ENCODE results near the gene FUNDC2. TPM values are rescaled to one million over a fixed set of nuclear protein-coding genes. Genes with fewer than 3 reads are reported as not detected.

Gene FUNDC2
- total RNA-seq, 4 donors from 2014 or later: 73.8 to 98.2 (median 95.9) TPM

DNA sequence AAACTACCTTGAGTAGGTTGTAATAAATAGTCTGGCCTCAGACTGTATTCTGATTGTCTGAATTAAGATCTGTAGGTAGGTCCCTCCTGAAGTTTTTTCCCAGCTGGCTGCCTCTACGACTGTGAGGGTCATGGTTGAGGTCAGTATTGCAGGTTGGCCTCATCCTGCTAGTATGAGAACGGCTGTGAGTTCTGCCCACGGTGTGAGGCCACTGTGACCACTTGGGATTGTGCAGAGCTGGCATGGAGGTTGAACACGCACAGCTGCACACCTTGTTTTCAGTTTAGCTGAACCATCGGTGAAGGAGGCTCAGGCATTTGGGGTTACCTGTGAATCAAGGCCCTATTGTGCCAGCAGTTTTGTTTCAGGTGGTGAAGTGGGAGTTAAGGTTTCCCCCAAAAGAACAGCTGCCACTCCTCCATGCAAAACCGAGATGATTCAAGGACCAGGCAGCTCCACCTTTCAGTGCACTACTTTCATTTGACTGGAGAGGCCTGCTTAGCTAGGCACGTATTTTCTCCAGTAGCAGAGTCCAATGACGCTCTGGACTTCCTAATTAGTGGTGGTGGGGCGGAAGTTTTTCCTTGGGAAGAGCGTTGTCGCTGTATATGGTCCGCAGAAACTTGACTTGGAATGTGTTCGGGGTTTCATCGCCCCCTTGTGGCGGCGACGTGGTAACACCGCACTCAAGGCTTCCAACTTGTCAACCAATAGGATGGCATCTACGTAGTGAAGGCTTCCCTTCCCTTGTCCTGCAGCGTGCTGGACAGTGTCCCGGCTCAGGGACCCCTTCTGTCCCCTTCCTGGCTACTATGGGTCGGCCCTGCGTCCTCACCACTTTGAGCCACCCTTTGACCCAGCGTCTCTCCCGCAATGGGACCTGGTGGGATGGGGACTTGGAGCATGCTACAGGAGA is 30.5 kb downstream of the FUNDC2 start:
- no peak for TF ChIP-seq EP300 (IDR thresholded peaks at IDR 0.05)
- TF ChIP-seq POLR2AphosphoS5 (IDR thresholded peaks at IDR 0.05): peak; percentile 46 to 57
- no peak for TF ChIP-seq POLR2A (IDR thresholded peaks at IDR 0.05; ENCODE audit: low read depth)
- TF ChIP-seq, protein P1, sequence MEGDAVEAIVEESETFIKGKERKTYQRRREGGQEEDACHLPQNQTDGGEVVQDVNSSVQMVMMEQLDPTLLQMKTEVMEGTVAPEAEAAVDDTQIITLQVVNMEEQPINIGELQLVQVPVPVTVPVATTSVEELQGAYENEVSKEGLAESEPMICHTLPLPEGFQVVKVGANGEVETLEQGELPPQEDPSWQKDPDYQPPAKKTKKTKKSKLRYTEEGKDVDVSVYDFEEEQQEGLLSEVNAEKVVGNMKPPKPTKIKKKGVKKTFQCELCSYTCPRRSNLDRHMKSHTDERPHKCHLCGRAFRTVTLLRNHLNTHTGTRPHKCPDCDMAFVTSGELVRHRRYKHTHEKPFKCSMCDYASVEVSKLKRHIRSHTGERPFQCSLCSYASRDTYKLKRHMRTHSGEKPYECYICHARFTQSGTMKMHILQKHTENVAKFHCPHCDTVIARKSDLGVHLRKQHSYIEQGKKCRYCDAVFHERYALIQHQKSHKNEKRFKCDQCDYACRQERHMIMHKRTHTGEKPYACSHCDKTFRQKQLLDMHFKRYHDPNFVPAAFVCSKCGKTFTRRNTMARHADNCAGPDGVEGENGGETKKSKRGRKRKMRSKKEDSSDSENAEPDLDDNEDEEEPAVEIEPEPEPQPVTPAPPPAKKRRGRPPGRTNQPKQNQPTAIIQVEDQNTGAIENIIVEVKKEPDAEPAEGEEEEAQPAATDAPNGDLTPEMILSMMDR (IDR thresholded peaks at IDR 0.05): peak; percentile 72 to 77 (median 76)
- intact Hi-C loops (cut with DNase I): no loop called here
- WGBS: 29% methylated on average over 23 of the region's 25 CpGs
- Histone ChIP-seq H3K4me1 (peaks cover 7 to 19% (median 12%) of the 10 kb centered on the region in 4 donors), H3K9me3 (no peaks in the 10 kb centered on the region), H3K27me3 (no peaks in the 10 kb centered on the region), H3K27ac (replicated peaks in 1 of 4) (peak overlapping the region; percentile 59 to 72 (median 68)), H3K4me3 (peak overlapping the region in 2 of 4 donors; percentile 13 to 24), H3K36me3 (peaks cover 0 to 31% (median 7%) of the 10 kb centered on the region in 4 donors)
- peak; percentile 91 for DNase-seq (ENCODE audit: extremely low spot score)

DNA sequence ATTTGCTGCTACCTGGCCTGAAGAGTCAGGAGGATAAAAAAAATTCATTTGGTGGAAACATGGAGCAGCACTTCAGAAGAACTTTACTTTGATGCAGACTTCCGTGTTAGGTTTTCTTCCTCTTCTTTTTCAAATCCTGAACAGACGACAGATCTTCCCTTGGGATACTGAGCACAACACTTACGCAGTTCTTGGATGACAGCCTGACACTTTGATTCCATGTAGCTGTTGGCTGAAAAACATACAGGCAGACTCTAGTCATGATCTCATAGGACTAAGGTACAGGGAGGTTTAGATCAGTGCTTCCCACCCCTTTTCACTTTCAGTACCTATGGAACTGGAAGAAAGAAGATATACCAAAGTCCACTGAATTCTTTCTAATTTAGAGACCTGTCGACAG is 35.1 kb downstream of the FUNDC2 start:
- DNase-seq (ENCODE audit: extremely low spot score): no peak
- no peak for TF ChIP-seq POLR2AphosphoS5 (IDR thresholded peaks at IDR 0.05)
- TF ChIP-seq EP300 (IDR thresholded peaks at IDR 0.05): no peak
- TF ChIP-seq POLR2A (IDR thresholded peaks at IDR 0.05; ENCODE audit: low read depth): no peak
- TF ChIP-seq, protein P1 (IDR thresholded peaks at IDR 0.05): no peak
- 71% methylated on average over 4 of the region's 4 CpGs for WGBS
- Histone ChIP-seq H3K36me3 (peaks cover 0 to 13% (median 4%) of the 10 kb centered on the region in 4 donors), H3K27me3 (no peaks in the 10 kb centered on the region), H3K9me3 (no peaks in the 10 kb centered on the region), H3K4me3 (no peak overlapping the region), H3K27ac (replicated peaks in 1 of 4) (peak overlapping the region in 2 of 4 donors; percentile 11 to 36), H3K4me1 (peaks cover 4 to 33% (median 21%) of the 10 kb centered on the region in 4 donors)
- intact Hi-C loops (cut with DNase I): no loop called here

DNA sequence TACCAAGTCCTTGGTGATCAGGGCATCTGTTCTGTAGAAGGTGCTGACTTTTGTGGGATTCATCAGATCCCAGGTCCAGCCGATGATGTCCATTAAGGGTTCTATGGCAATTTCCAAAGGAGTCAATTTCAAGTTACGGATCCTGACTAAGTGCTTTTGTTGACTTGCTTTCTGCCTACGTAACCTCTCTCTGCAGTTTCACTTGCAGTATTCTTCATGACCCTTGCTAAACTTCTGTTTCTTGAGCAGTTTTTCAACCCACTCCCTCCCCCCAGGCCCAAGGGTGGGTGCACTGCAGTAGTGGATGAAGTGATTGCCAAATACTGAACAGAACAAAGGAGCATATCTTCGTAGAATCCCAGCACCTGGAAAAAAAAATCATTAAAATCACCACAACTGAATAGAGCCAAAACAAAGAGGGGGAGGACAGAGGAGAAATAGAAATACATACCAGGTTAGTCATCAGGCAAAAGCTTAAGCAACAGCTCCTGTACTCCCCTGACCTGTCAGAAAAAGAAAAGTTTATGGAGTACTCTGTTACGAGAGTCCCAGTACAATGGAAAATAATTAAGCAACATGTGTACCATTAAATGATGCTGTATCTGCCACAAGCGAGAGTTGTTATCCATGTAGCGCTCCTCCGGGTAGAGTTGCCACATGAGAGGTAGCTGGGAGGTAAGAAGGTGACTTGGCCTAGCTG is 38.5 kb downstream of the FUNDC2 start:
- Histone ChIP-seq H3K4me3 (no peak overlapping the region), H3K27ac (replicated peaks in 1 of 4) (peak overlapping the region in 3 of 4 donors; percentile 15 to 50 (median 21)), H3K36me3 (peaks cover 0 to 8% (median 4%) of the 10 kb centered on the region in 4 donors), H3K4me1 (peaks cover 6 to 51% (median 26%) of the 10 kb centered on the region in 4 donors), H3K9me3 (no peaks in the 10 kb centered on the region), H3K27me3 (no peaks in the 10 kb centered on the region)
- 73% methylated on average over 8 of the region's 8 CpGs for WGBS
- no peak for DNase-seq (ENCODE audit: extremely low spot score)
- intact Hi-C loops (cut with DNase I): no loop called here
- TF ChIP-seq, protein P1 (IDR thresholded peaks at IDR 0.05): no peak
- TF ChIP-seq EP300 (IDR thresholded peaks at IDR 0.05) (no peak), POLR2AphosphoS5 (IDR thresholded peaks at IDR 0.05) (peak in 1 of 2 donors; percentile 39)

DNA sequence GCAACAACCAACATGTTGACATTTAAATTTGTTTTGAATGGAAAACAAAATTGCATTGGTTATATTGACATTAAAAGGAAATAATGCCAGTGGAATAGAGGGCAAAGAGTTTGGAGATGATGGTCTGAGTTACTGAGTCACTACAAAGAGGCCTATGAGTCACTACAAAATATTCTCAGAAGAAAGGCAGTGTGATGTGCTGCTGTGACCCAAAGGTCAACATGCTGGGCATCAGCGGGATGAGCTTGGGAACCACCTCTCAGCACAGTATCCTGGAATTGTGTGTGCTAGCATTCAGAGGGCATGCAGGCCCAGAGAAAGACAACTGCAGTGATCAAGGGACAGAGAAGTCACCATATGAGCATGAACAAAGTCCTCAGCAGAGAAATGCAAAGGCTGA is 41.5 kb downstream of the FUNDC2 start:
- intact Hi-C loops (cut with DNase I): no loop called here
- peaks cover 6 to 55% (median 37%) of the 10 kb centered on the region in 4 donors for H3K4me1 ChIP-seq
- peak in 1 of 2 donors; percentile 30 for TF ChIP-seq POLR2AphosphoS5 (IDR thresholded peaks at IDR 0.05)
- TF ChIP-seq EP300 (IDR thresholded peaks at IDR 0.05): no peak
- no peaks in the 10 kb centered on the region for H3K9me3 ChIP-seq
- H3K27me3 ChIP-seq: no peaks in the 10 kb centered on the region
- no peak for DNase-seq (ENCODE audit: extremely low spot score)
- no peak overlapping the region for H3K4me3 ChIP-seq
- H3K27ac ChIP-seq (replicated peaks in 1 of 4): no peak overlapping the region
- 71% methylated on average over 1 of the region's 1 CpG for WGBS
- H3K36me3 ChIP-seq: no peaks in the 10 kb centered on the region

DNA sequence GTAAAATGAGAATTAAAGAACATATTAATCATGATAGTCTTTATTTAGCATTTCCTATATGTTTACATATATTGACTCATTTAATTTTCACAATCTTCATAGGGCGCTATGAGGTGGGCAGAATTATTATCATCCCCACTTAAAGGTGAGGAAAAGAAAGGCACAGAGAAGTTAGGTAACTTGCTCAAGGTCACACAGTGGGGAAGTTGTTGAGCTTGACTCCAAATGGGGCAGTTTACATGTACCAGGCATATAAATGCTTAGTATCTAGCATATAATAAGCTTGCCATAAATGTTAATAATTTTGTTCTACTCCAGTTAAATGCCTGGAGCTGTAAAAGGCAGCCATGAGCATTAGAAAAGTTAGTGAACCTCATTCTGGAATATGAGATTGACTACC is 42.8 kb downstream of the FUNDC2 start:
- no peak for TF ChIP-seq POLR2AphosphoS5 (IDR thresholded peaks at IDR 0.05)
- TF ChIP-seq EP300 (IDR thresholded peaks at IDR 0.05): no peak
- TF ChIP-seq, protein P1 (IDR thresholded peaks at IDR 0.05): no peak
- TF ChIP-seq POLR2A (IDR thresholded peaks at IDR 0.05; ENCODE audit: low read depth): no peak
- 73% methylated on average over 1 of the region's 1 CpG for WGBS
- Histone ChIP-seq H3K9me3 (no peaks in the 10 kb centered on the region), H3K36me3 (peaks cover 0 to 3% (median 0%) of the 10 kb centered on the region in 4 donors), H3K4me3 (peak overlapping the region; percentile 61 to 70 (median 64)), H3K4me1 (peaks cover 6 to 57% (median 41%) of the 10 kb centered on the region in 4 donors), H3K27me3 (no peaks in the 10 kb centered on the region), H3K27ac (replicated peaks in 1 of 4) (peak overlapping the region in 2 of 4 donors; percentile 86 to 91)
- DNase-seq (ENCODE audit: extremely low spot score): no peak
- intact Hi-C loops (cut with DNase I): no loop called here
